Measurements from ENCODE around the gene ARF1. TPM values are rescaled to one million over a fixed set of nuclear protein-coding genes. Genes with fewer than 3 reads are reported as not detected.
A peak's percentile ranks its signal among the peaks of the same experiment; 100 is the strongest.

Gene ARF1
- total RNA-seq, 1 donor from 2014 or later = 213 TPM

- Mint-ChIP-seq H3K27me3 (no peaks in the 10 kb centered on the region), H3K27ac (no peak overlapping the region), H3K4me3 (no peak overlapping the region), H3K4me1 (peaks cover 21% of the 10 kb centered on the region), H3K9me3 (no peaks in the 10 kb centered on the region), H3K36me3 (ENCODE audit: low read depth) (peaks cover 13% of the 10 kb centered on the region)
- intact Hi-C loops (cut with micrococcal nuclease) = loop anchor here (10.0 kb wide), 1 partner anchor 1425 kb away; the partner anchor contains the start of gene NUP133
- POLR2A ChIA-PET = no interaction called here
- no peak for DNase-seq
- ATAC-seq (ENCODE audit: low read depth) = no peak
- no peak for TF ChIP-seq CTCF (IDR thresholded peaks at IDR 0.05)
- CTCF ChIA-PET = no interaction called here
These were observed 2.8 kb upstream of the ARF1 start for GRCh38 chr1:228079601-228080263.

GRCh38 chr1:228081144-228081543 lies 1.4 kb upstream of the ARF1 start:
- Mint-ChIP-seq H3K9me3 (no peaks in the 10 kb centered on the region), H3K4me1 (peaks cover 35% of the 10 kb centered on the region), H3K36me3 (ENCODE audit: low read depth) (peaks cover 18% of the 10 kb centered on the region), H3K27ac (no peak overlapping the region), H3K4me3 (peak overlapping the region; percentile 84), H3K27me3 (no peaks in the 10 kb centered on the region)
- no peak for TF ChIP-seq CTCF (IDR thresholded peaks at IDR 0.05)
- DNase-seq (no peak), ATAC-seq (ENCODE audit: low read depth) (no peak)
- CTCF ChIA-PET = no interaction called here
- intact Hi-C loops (cut with micrococcal nuclease) = loop anchor here (10.0 kb wide), 1 partner anchor 1424 kb away; the partner anchor contains the start of gene NUP133
- POLR2A ChIA-PET = interaction anchor here (0.6 to 2.6 kb wide), 4 partner anchors 59 to 539 kb away, joined by 3 to 26 read pairs (median 12); partner anchors contain the start of genes GUK1, IBA57 and TRIM11

- CTCF ChIA-PET = no interaction called here
- Mint-ChIP-seq H3K4me1 (peaks cover 39% of the 10 kb centered on the region), H3K27me3 (no peaks in the 10 kb centered on the region), H3K36me3 (ENCODE audit: low read depth) (peaks cover 20% of the 10 kb centered on the region), H3K9me3 (no peaks in the 10 kb centered on the region), H3K27ac (peak overlapping the region; percentile 70), H3K4me3 (peak overlapping the region; percentile 84)
- no peak for TF ChIP-seq CTCF (IDR thresholded peaks at IDR 0.05)
- no peak for ATAC-seq (ENCODE audit: low read depth)
- no peak for DNase-seq
- intact Hi-C loops (cut with micrococcal nuclease) = loop anchor here (1.0 to 10.0 kb wide), 11 partner anchors 22 to 1423 kb away; partner anchors contain the start of genes C1orf35, JMJD4, MRPL55 and NUP133
- POLR2A ChIA-PET = interaction anchor here (0.6 to 3.1 kb wide), 17 partner anchors 9 to 539 kb away, joined by 3 to 26 read pairs (median 3); partner anchors contain the start of genes GUK1, IBA57, MRPL55 and RNF187
These were observed 812 bp upstream of the ARF1 start for GRCh38 chr1:228081578-228082213.

GRCh38 chr1:228082918-228083870 lies 686 bp downstream of the ARF1 start:
- CTCF ChIA-PET = no interaction called here
- Mint-ChIP-seq H3K4me1 (peaks cover 54% of the 10 kb centered on the region), H3K4me3 (peak overlapping the region; percentile 93), H3K36me3 (ENCODE audit: low read depth) (peaks cover 26% of the 10 kb centered on the region), H3K27ac (peak overlapping the region; percentile 88), H3K27me3 (no peaks in the 10 kb centered on the region), H3K9me3 (no peaks in the 10 kb centered on the region)
- POLR2A ChIA-PET = interaction anchor here (0.6 to 3.1 kb wide), 14 partner anchors 9 to 1144 kb away, joined by 3 to 26 read pairs (median 4); partner anchors contain the start of genes GUK1, IBA57, MRPL55 and TRIM11
- intact Hi-C loops (cut with micrococcal nuclease) = loop anchor here (1.0 to 10.0 kb wide), 11 partner anchors 20 to 1422 kb away; partner anchors contain the start of genes C1orf35, JMJD4, MRPL55 and NUP133
- DNase-seq = no peak
- no peak for TF ChIP-seq CTCF (IDR thresholded peaks at IDR 0.05)
- ATAC-seq (ENCODE audit: low read depth) = peak; percentile 23

Measured in activated B cell treated with CpG ODN at 0.5 μM for 24 hours (primary cell).